GM23338 (cell line): ENCODE measurements around the gene MRAS. TPM values are rescaled to one million over a fixed set of nuclear protein-coding genes. Genes with fewer than 3 reads are reported as not detected.
A peak's percentile ranks its signal among the peaks of the same experiment; 100 is the strongest.

Experiments
- ATAC-seq: fragments of 200-7000 bp; cut with Tn5 transposase; 3 replicates; pipeline ENCODE4 v1.9.1; 2020
- DNase-seq: peaks from one replicate; pipeline ENCODE4 v3.0.0-alpha.2; 2015; ENCODE audit warnings: low spot score
- H2AFZ ChIP-seq: fragments of 200-600 bp; sonication (generic); 2 replicates; pipeline ENCODE4 v1.8.0; 2016; ENCODE audit warnings: antibody characterized with exemption, mild to moderate bottlenecking, moderate library complexity
- H3F3A ChIP-seq: fragments of 200-600 bp; sonication (generic); replicated peaks from 2 replicates; pipeline ENCODE4 v1.8.0; 2017; ENCODE audit warnings: antibody characterized with exemption, mixed run types, low read depth
- H3K27ac ChIP-seq: fragments of 200-600 bp; sonication (generic); 2 replicates; pipeline ENCODE4 v1.6.1; 2016; ENCODE audit warnings: low read depth
- H3K27me3 ChIP-seq: fragments of 200-600 bp; sonication (generic); 2 replicates; pipeline ENCODE4 v1.8.0; 2016; ENCODE audit warnings: mild to moderate bottlenecking, mixed run types, moderate library complexity; ENCODE audit not compliant: insufficient read depth
- H3K36me3 ChIP-seq: fragments of 200-600 bp; sonication (generic); 2 replicates; pipeline ENCODE4 v1.8.0; 2016; ENCODE audit warnings: mild to moderate bottlenecking; ENCODE audit not compliant: insufficient read depth
- H3K4me1 ChIP-seq: fragments of 200-600 bp; sonication (generic); 2 replicates; pipeline ENCODE4 v1.8.0; 2016; ENCODE audit warnings: mild to moderate bottlenecking, moderate library complexity; ENCODE audit not compliant: insufficient read depth
- H3K4me2 ChIP-seq: fragments of 200-600 bp; sonication (generic); 2 replicates; pipeline ENCODE4 v1.7.1; 2017; ENCODE audit warnings: mixed run types
- H3K4me3 ChIP-seq: fragments of 200-600 bp; sonication (generic); 2 replicates; pipeline ENCODE4 v1.6.1; 2016; ENCODE audit warnings: mixed run types
- H3K79me2 ChIP-seq: fragments of 200-600 bp; sonication (generic); replicated peaks from 2 replicates; pipeline ENCODE4 v1.8.0; 2017; ENCODE audit warnings: mild to moderate bottlenecking; ENCODE audit not compliant: insufficient read depth
- H3K9me2 ChIP-seq: fragments of 200-600 bp; sonication (generic); 2 replicates; pipeline ENCODE4 v1.8.0; 2017; ENCODE audit not compliant: insufficient read depth
- H4K20me1 ChIP-seq: fragments of 200-600 bp; sonication (generic); replicated peaks from 2 replicates; pipeline ENCODE4 v1.8.0; 2017; ENCODE audit warnings: mild to moderate bottlenecking; ENCODE audit not compliant: insufficient read depth
- H3K27ac Mint-ChIP-seq: 2 replicates; pipeline ENCODE4 v1.8.0; 2020; ENCODE audit warnings: inconsistent platforms, mild to moderate bottlenecking, moderate library complexity, mixed read lengths
- H3K27me3 Mint-ChIP-seq: 3 replicates; pipeline ENCODE4 v1.8.0; 2022; ENCODE audit warnings: low read depth, mild to moderate bottlenecking, moderate library complexity, mixed read lengths, inconsistent platforms; ENCODE audit not compliant: insufficient read depth, poor library complexity
- H3K36me3 Mint-ChIP-seq: 3 replicates; pipeline ENCODE4 v1.8.0; 2021; ENCODE audit warnings: low read depth, mild to moderate bottlenecking, inconsistent platforms, moderate library complexity, mixed read lengths
- H3K4me1 Mint-ChIP-seq: 3 replicates; pipeline ENCODE4 v1.8.0; 2020; ENCODE audit warnings: mild to moderate bottlenecking, inconsistent platforms, mixed read lengths
- H3K4me3 Mint-ChIP-seq: 3 replicates; pipeline ENCODE4 v1.8.0; 2021; ENCODE audit warnings: moderate library complexity, mild to moderate bottlenecking, inconsistent platforms, mixed read lengths
- H3K9me3 Mint-ChIP-seq: 3 replicates; pipeline ENCODE4 v1.8.0; 2020; ENCODE audit warnings: moderate library complexity, mild to moderate bottlenecking, inconsistent platforms, mixed read lengths
- CREB1 ChIP-seq: fragments of 250-450 bp; sonication (Bioruptor Pico); IDR thresholded peaks from 2 replicates; pipeline ENCODE4 v1.5.0; 2020; ENCODE audit warnings: low read depth, mild to moderate bottlenecking, moderate library complexity
- ETS1 ChIP-seq: IDR thresholded peaks from 2 replicates; pipeline ENCODE4 v1.6.1; 2016; ENCODE audit warnings: antibody characterized with exemption
- JUNB ChIP-seq: IDR thresholded peaks from one replicate; pipeline ENCODE4 v1.6.1; 2016; ENCODE audit warnings: antibody characterized with exemption; ENCODE audit not compliant: unreplicated experiment
- NANOG ChIP-seq: IDR thresholded peaks from 2 replicates; pipeline ENCODE4 v1.6.1; 2016; ENCODE audit warnings: antibody characterized with exemption, borderline replicate concordance
- POLR2AphosphoS5 ChIP-seq: IDR thresholded peaks from 2 replicates; pipeline ENCODE4 v1.6.1; 2016; ENCODE audit warnings: antibody characterized with exemption, low read depth
- REST ChIP-seq: IDR thresholded peaks from one replicate; pipeline ENCODE4 v1.6.1; 2018; ENCODE audit warnings: antibody characterized with exemption; ENCODE audit not compliant: unreplicated experiment
- STAT1 ChIP-seq: IDR thresholded peaks from one replicate; pipeline ENCODE4 v1.6.1; 2016; ENCODE audit warnings: antibody characterized with exemption; ENCODE audit not compliant: unreplicated experiment
- ZNF462 ChIP-seq: fragments of 250-450 bp; sonication (Bioruptor Pico); IDR thresholded peaks from 2 replicates; pipeline ENCODE4 v1.5.0; 2020; ENCODE audit warnings: mild to moderate bottlenecking, moderate library complexity
- polyA plus RNA-seq: library from polyadenylated mRNA; unstranded; fragments of >200 nt; fragmentation: Nextera tagmentation; extraction: Ambion mirVana; gene quantifications from 2 replicates; pipeline ENCODE4 v1.2.1, GENCODE V29; 2016
- total RNA-seq: library from RNA; depleted of rRNA; stranded (reverse); fragments of >200 nt; shearing (Covaris generic); gene quantifications from 2 replicates; pipeline ENCODE4 v1.2.3, GENCODE V29; 2014

Gene MRAS
- total and polyA plus RNA-seq, 2 experiments from 2014 or later, result 9.1 to 10.2 TPM

GRCh38 chr3:138336454-138336999 is 11.9 kb upstream of the MRAS start:
- H4K20me1 ChIP-seq, result no peaks in the 10 kb centered on the region
- ATAC-seq, result peak; percentile 59
- no peaks in the 10 kb centered on the region for H3K79me2 ChIP-seq
- H3K9me2 ChIP-seq, result no peaks in the 10 kb centered on the region
- H3K4me1 Mint-ChIP-seq, result peaks cover 35% of the 10 kb centered on the region
- DNase-seq, result peak; percentile 50
- H3F3A ChIP-seq, result no peaks in the 10 kb centered on the region
- H3K27me3 ChIP-seq, result no peaks in the 10 kb centered on the region
- H3K36me3 ChIP-seq, result no peaks in the 10 kb centered on the region
- peak overlapping the region; percentile 71 for H3K27ac Mint-ChIP-seq
- H3K4me3 ChIP-seq, result no peak overlapping the region
- TF ChIP-seq NANOG (no peak), STAT1 (no peak), REST (no peak), ETS1 (no peak), CREB1 (CRISPR knock-in tag) (no peak), JUNB (no peak), POLR2AphosphoS5 (no peak)
- peaks cover 23% of the 10 kb centered on the region for H3K4me1 ChIP-seq
- peaks cover 4% of the 10 kb centered on the region for H3K27me3 Mint-ChIP-seq
- H3K4me3 Mint-ChIP-seq, result no peak overlapping the region
- no peaks in the 10 kb centered on the region for H3K9me3 Mint-ChIP-seq
- H3K36me3 Mint-ChIP-seq, result no peaks in the 10 kb centered on the region
- H2AFZ ChIP-seq, result no peak overlapping the region
- H3K4me2 ChIP-seq, result 0 out of 2 replicates have a peak overlapping the region, but pooled peaks have one; percentile 24
- no peak overlapping the region for H3K27ac ChIP-seq

- DNase-seq (no peak), ATAC-seq (no peak)
- Histone ChIP-seq H2AFZ (no peak overlapping the region), H3K27me3 (no peaks in the 10 kb centered on the region), H3K4me3 (no peak overlapping the region), H3F3A (no peaks in the 10 kb centered on the region), H3K9me2 (no peaks in the 10 kb centered on the region), H3K4me2 (no peak overlapping the region), H3K79me2 (no peaks in the 10 kb centered on the region), H3K36me3 (no peaks in the 10 kb centered on the region), H3K27ac (no peak overlapping the region), H4K20me1 (no peaks in the 10 kb centered on the region), H3K4me1 (peaks cover 23% of the 10 kb centered on the region)
- H3K9me3 Mint-ChIP-seq, result no peaks in the 10 kb centered on the region
- peaks cover 30% of the 10 kb centered on the region for H3K4me1 Mint-ChIP-seq
- peak overlapping the region; percentile 30; the same call in 1 of the 2 replicates for H3K27ac Mint-ChIP-seq
- H3K4me3 Mint-ChIP-seq, result no peak overlapping the region
- H3K36me3 Mint-ChIP-seq, result no peaks in the 10 kb centered on the region
- H3K27me3 Mint-ChIP-seq, result peaks cover 4% of the 10 kb centered on the region
- TF ChIP-seq ZNF462 (CRISPR knock-in tag) (no peak), CREB1 (CRISPR knock-in tag) (no peak)
Measured at GRCh38 chr3:138338244-138338643, 10.1 kb upstream of the MRAS start.
